SK-N-MC (cell line): ENCODE data around the gene HABP4.

Source experiments
- DNase-seq: peaks from one replicate; pipeline ENCODE4 v3.0.0-alpha.2; 2011; ENCODE audit warnings: low read depth, low spot score
- H3K27ac ChIP-seq: fragments of 200-600 bp; sonication (generic); 2 replicates; pipeline ENCODE4 v1.5.1; 2016; ENCODE audit warnings: mixed run types
- H3K36me3 ChIP-seq: fragments of 200-600 bp; sonication (generic); 2 replicates; pipeline ENCODE4 v1.6.1; 2017; ENCODE audit warnings: antibody characterized with exemption, low read length, mixed read lengths; ENCODE audit not compliant: insufficient read depth
- H3K4me3 ChIP-seq: fragments of 200-600 bp; sonication (generic); 2 replicates; pipeline ENCODE4 v1.5.1; 2016
- H3K9ac ChIP-seq: fragments of 200-600 bp; sonication (generic); 2 replicates; pipeline ENCODE4 v1.8.0; 2017; ENCODE audit warnings: mixed run types, mixed read lengths; ENCODE audit not compliant: insufficient read length
- H3K9me3 ChIP-seq: fragments of 200-600 bp; sonication (generic); 2 replicates; pipeline ENCODE4 v1.6.1; 2017; ENCODE audit warnings: low read depth, mild to moderate bottlenecking, antibody characterized with exemption, low read length, moderate library complexity, mixed read lengths
- EZH2 ChIP-seq: fragments of 200-600 bp; sonication (generic); IDR thresholded peaks from one replicate; pipeline ENCODE4 v1.6.1; 2017; ENCODE audit warnings: antibody characterized with exemption
- FOXP2 ChIP-seq: optimal IDR thresholded peaks from 2 replicates; pipeline ENCODE3; 2011; ENCODE audit warnings: mild to moderate bottlenecking, moderate library complexity; ENCODE audit not compliant: insufficient read depth; ENCODE audit errors: extremely low read length, control extremely low read depth
- POLR2AphosphoS5 ChIP-seq: IDR thresholded peaks from 2 replicates; pipeline ENCODE4 v1.6.1; 2012; ENCODE audit warnings: mild to moderate bottlenecking, low read depth, low read length, borderline replicate concordance

Gene HABP4

DNA sequence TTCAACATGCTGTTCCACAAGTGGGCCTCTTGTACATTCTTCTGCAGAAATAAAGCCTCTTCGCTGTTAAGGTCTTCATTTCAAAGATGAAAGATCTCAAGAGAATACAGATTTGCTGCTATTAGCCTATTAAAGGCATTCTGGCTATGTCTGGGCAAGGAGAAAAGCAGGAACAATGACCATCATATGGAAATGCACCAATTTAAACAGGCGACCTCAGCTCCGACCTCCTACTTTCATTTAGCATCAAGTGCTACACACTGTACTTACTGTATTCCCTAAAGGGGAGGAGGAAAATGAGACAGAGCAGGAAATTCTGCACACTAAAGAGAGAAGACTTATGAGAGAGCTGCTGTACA is 64.8 kb downstream of the HABP4 start:
- no peak overlapping the region for H3K4me3 ChIP-seq
- H3K27ac ChIP-seq: peak overlapping the region; percentile 2; the same call in 1 of the 2 replicates
- TF ChIP-seq FOXP2: no peak
- no peak for TF ChIP-seq POLR2AphosphoS5
- no peak for TF ChIP-seq EZH2
- H3K36me3 ChIP-seq: no peaks in the 10 kb centered on the region; the same call in 1 of the 2 replicates
- no peaks in the 10 kb centered on the region for H3K9me3 ChIP-seq
- H3K9ac ChIP-seq: no peak overlapping the region
- DNase-seq: no peak

DNA sequence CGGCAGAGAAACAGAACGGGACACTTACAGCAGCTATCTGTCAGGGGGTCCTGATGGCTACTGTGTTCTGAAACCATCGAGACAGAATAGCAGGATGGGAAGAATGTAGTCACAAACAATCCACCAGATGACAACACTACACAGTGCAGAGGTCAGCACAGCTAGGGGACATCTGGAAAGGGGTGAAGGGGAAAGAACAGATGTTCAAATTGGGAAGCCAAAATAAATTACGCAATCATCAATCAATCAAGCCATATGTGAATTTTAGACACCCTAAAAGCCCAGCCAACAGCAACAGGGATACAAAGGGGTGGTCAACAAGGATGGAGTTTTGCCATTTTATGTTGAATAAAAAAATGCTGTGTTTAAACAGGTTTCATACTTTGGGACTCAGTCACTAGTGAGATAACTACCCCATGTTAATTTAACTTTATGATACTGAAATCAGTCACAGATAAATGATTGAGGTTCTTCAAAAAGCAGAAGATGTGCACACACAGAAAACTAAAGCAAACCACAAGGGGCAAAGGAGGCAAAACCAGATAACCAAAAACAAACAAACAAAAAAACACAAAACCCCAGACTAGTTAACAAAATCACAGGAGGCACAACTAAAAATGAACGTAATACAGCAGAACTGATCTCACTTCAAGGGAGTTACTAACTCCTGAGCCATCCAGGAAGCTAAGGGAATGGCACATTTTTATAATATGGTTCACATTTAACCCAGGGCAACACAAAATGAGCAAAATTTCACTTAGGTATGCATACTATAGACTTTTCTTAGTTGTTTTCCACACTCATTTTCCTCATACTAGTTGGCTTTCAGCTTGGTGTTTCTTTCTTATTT is 65.9 kb downstream of the HABP4 start:
- Histone ChIP-seq H3K9me3 (no peaks in the 10 kb centered on the region), H3K36me3 (no peaks in the 10 kb centered on the region; the same call in 1 of the 2 replicates), H3K27ac (no peak overlapping the region), H3K9ac (no peak overlapping the region), H3K4me3 (no peak overlapping the region)
- no peak for DNase-seq
- no peak for TF ChIP-seq FOXP2
- TF ChIP-seq POLR2AphosphoS5: no peak
- no peak for TF ChIP-seq EZH2

DNA sequence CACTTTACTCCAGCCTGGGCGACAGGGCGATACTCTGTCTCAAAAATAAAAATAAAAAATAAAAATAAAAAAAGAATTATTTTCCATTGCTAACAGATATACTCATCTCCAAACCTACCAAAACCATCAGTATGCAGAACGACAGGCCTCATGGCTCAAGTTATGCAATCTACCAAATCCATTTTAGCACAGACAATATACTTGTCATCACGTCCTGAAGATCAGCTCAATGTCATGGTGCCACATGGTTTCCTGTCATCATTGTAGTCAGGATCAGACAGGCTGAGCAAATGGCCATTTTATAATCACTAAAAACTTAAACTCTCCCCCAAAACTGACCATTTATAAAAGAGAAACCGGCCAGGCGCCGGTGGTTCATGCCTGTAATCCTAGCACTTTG is 69.1 kb downstream of the HABP4 start:
- Histone ChIP-seq H3K9me3 (no peaks in the 10 kb centered on the region), H3K9ac (no peak overlapping the region), H3K36me3 (no peaks in the 10 kb centered on the region; the same call in 1 of the 2 replicates), H3K4me3 (no peak overlapping the region), H3K27ac (no peak overlapping the region)
- TF ChIP-seq FOXP2 (no peak), EZH2 (no peak), POLR2AphosphoS5 (no peak)
- no peak for DNase-seq

DNA sequence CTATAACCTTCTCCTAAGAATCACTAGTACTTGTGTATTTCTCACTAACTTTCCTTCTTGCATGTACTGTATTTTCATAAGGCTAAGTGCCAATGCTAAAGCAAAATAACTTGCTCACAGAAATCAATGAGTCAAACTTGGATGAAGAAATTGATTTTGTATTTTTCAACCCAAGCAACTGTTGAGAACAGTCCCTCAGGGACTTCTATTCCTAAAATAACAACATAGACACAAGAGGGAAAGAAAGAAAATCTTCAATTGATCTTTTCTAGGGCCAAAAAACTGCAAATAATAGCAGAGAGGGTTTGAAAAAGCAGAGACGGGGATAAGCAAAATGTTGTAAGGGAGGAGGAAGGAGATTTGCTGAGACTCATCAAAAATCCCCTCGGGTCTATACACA is 69.8 kb downstream of the HABP4 start:
- no peak overlapping the region for H3K4me3 ChIP-seq
- no peaks in the 10 kb centered on the region for H3K9me3 ChIP-seq

DNA sequence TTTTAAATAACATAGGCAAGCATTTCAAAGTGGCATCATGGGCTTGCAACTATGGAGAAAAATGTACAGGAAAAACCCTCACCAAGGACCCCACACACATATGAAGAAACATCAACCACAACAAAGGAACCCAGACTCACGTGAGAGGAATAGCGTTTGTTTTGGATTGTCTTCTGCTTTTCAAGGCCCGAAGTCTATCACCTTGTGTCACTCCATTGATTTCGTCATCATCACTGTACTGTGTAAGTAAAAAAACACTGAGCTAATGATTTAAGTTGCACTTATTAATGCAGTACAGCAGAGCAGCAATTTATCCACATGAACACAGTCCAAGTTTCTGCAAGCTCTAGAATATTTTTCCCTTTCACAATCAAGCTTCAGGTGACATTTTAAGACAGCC is 72.4 kb downstream of the HABP4 start:
- Histone ChIP-seq H3K9ac (no peak overlapping the region), H3K9me3 (no peaks in the 10 kb centered on the region), H3K36me3 (no peaks in the 10 kb centered on the region; the same call in 1 of the 2 replicates), H3K27ac (peak overlapping the region; percentile 57), H3K4me3 (no peak overlapping the region)
- DNase-seq: no peak
- TF ChIP-seq FOXP2: no peak

More for the DNA sequence above, 69.8 kb downstream of the HABP4 start:
- Histone ChIP-seq H3K27ac (peak overlapping the region; percentile 11; the same call in 1 of the 2 replicates), H3K36me3 (no peaks in the 10 kb centered on the region; the same call in 1 of the 2 replicates), H3K9ac (no peak overlapping the region)
- DNase-seq: no peak
- TF ChIP-seq FOXP2 (no peak), EZH2 (no peak), POLR2AphosphoS5 (no peak)

DNA sequence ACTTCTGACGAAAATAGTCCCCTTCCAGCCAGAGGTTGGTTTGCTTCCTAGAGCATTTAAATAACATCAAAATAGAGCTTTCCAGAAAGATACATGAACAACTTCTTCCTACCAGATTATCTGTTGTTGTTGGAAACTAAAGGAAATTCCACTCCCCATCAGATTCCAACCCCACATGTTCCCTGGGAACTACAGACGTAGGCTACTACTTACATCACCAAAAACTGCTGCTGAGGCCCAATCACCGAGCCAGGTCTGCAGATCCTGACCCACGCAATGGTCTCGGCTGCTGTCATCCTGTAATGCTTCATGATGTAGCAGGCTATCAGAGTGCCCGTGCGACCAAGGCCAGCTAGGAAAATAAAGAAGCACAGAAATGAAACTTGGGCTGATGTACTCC is 73.4 kb downstream of the HABP4 start:
- no peaks in the 10 kb centered on the region; the same call in 1 of the 2 replicates for H3K36me3 ChIP-seq
- no peak overlapping the region for H3K4me3 ChIP-seq
- H3K27ac ChIP-seq: no peak overlapping the region
- no peak overlapping the region for H3K9ac ChIP-seq
- TF ChIP-seq POLR2AphosphoS5 (no peak), FOXP2 (no peak), EZH2 (no peak)
- DNase-seq: no peak
- no peaks in the 10 kb centered on the region for H3K9me3 ChIP-seq

DNA sequence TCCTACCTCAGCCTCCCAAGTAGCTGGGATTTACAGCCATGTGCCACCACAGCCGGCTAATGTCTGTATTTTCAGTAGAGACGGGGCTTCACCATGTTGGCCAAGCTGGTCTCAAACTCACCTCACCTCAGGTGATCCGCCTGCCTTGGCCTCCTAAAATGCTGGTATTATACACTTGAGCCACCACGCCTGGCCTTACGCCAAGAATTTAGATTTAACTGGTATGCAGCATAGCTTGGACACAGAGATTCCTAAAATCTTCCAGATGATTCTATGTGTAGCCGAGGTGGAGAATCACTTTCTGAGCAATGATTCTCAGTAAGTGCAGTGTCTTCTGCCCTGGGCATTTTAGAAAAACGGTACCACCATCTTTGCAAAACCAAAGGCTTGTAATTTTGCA is 74.1 kb downstream of the HABP4 start:
- Histone ChIP-seq H3K9me3 (no peaks in the 10 kb centered on the region), H3K9ac (no peak overlapping the region), H3K4me3 (no peak overlapping the region), H3K36me3 (no peaks in the 10 kb centered on the region; the same call in 1 of the 2 replicates), H3K27ac (no peak overlapping the region)
- no peak for DNase-seq
- no peak for TF ChIP-seq FOXP2
- no peak for TF ChIP-seq EZH2
- TF ChIP-seq POLR2AphosphoS5: no peak

DNA sequence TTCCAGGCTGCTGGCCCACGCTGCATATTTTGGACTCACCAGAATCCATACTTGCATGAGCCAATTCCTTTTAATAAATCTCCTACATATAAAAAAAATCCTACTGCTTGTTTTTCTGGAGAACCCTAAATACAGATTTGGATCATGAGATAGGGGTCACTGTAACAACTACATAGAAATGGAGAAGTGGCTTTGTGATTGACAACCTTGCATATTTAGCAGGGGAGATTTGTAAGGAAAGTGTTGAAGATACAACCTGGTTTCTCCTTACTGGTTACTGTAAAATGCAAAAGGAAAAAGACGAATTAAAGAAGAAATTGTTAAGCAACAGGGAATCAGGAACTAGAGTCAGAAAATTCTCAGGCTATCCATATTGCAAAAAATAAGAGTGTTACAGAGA is 74.8 kb downstream of the HABP4 start:
- no peaks in the 10 kb centered on the region; the same call in 1 of the 2 replicates for H3K36me3 ChIP-seq
- no peak overlapping the region for H3K9ac ChIP-seq
- H3K4me3 ChIP-seq: no peak overlapping the region
- no peak overlapping the region for H3K27ac ChIP-seq
- no peak for DNase-seq
- H3K9me3 ChIP-seq: no peaks in the 10 kb centered on the region
- TF ChIP-seq POLR2AphosphoS5: no peak
- TF ChIP-seq FOXP2: no peak
- TF ChIP-seq EZH2: no peak

DNA sequence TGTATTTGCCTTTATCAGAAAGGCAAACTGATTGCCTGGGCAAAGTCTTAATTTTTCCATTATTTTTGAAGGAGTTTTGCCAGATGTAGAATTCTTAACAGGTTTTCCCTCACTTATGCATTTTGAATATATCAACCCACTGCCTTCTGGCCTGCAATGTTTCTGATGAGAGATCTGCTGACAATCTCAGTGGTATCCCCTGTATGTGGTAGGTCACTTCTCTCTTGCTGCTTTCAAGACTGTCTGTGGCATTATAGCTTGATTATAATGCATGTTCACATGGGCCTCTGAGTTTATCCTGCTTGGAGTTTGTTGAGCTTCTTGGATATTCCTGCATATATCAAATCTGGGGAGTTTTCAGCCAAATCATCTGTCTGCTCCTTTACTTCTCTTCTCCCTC is 82.2 kb downstream of the HABP4 start:
- no peak overlapping the region for H3K9ac ChIP-seq
- no peaks in the 10 kb centered on the region; the same call in 1 of the 2 replicates for H3K9me3 ChIP-seq
- TF ChIP-seq FOXP2 (no peak), POLR2AphosphoS5 (no peak), EZH2 (no peak)
- no peak overlapping the region for H3K4me3 ChIP-seq
- peaks cover 22% of the 10 kb centered on the region for H3K36me3 ChIP-seq
- H3K27ac ChIP-seq: no peak overlapping the region
- no peak for DNase-seq
